Dendritic cell treated with granulocyte-macrophage colony-stimulating factor and Interleukin-4, amounts not matched to agents 40 ng/mL and 50 ng/mL, for 4 days (primary cell): Measurements from ENCODE around the gene TAOK3.

Source experiments
- H3K27ac Mint-ChIP-seq: one replicate; pipeline ENCODE4 v1.8.0; 2022; ENCODE audit warnings: mild to moderate bottlenecking, mixed read lengths
- H3K27me3 Mint-ChIP-seq: one replicate; pipeline ENCODE4 v1.8.0; 2022; ENCODE audit warnings: mild to moderate bottlenecking, mixed read lengths
- H3K36me3 Mint-ChIP-seq: one replicate; pipeline ENCODE4 v1.8.0; 2022; ENCODE audit warnings: low read depth, mixed read lengths
- H3K4me1 Mint-ChIP-seq: one replicate; pipeline ENCODE4 v1.8.0; 2022; ENCODE audit warnings: low read depth, mixed read lengths
- H3K4me3 Mint-ChIP-seq: one replicate; pipeline ENCODE4 v1.8.0; 2022; ENCODE audit warnings: mild to moderate bottlenecking, moderate library complexity, mixed read lengths
- H3K9me3 Mint-ChIP-seq: one replicate; pipeline ENCODE4 v1.8.0; 2022; ENCODE audit warnings: mixed read lengths
- intact Hi-C: fragments of 100-400 bp; cut with micrococcal nuclease; formaldehyde crosslinking; loops from one replicate; pipeline ENCODE4 v1.15.0; 2022

TAOK3 gene

DNA sequence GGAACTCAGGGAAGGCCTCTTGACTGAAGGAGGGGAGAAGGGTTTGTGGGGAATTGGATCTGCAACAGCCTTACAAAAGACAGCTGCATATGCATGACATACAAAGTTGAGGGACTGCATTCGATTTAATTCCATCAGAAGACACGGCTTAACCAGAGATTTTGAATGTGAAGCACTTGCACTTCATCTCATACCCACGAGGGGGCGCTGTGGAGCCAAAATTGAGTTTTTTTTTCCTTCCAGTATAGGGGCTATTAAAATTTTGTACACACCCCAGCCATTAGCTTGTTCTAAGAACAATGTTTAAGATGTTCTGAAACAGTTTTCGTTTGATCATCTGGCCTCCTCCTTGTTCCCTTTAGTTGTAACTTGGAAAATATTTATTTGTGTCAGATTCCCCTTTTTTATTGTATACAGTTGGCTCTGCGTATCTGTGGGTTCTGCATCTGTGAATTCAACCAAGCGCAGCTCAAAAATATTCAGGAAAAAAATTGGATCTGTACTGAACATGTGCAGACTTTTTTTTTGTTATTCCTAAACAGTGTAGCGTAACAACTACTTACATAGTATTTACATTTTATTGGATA is 5.3 kb upstream of the TAOK3 start:
- Mint-ChIP-seq H3K4me3 (peak overlapping the region; percentile 81), H3K27me3 (no peaks in the 10 kb centered on the region), H3K36me3 (peaks cover 45% of the 10 kb centered on the region), H3K4me1 (peaks cover 25% of the 10 kb centered on the region), H3K9me3 (no peaks in the 10 kb centered on the region), H3K27ac (no peak overlapping the region)
- intact Hi-C loops: loop anchor here (2.0 to 5.0 kb wide), 4 partner anchors 71 to 316 kb away; partner anchors contain the start of gene WSB2

DNA sequence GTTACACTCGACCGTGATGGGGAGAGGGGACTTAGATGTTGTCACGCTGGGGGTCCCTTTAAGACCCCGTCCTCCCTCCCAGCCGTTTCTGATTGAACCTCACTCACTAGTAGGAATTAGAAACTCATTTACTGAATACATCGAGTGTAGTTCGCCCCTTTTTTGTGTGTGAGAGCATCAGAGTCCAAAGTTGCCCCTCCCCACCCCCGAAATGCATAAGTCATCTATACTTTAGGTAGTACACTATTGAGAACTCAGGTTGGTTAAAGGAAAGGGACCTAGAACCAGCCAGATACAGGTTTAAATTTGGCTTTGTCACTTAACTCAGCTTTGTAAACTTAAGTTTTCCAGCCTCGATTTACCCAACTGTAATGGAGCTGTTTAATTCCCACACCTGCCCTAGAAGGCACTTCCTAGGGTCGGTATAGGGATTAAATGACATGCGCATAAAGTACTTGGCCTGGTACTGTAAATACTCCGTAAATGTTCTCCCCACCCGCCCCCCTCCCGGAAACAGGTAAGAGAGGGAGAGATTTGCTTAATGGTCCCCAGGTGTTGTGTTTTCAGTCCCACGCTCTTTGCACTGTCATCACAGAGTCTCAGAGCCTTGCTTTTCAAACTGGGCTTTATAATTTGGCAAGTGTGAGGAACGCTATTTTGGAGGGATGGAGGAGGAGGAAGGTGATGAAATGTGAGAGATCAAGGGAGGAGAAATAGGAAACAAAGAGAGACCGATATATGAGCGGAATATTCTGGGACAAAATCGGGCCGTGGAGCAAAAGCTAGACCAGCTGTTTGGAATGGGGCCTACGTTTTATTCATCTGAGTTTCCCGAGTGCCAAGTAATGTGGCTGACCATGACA is 4.5 kb upstream of the TAOK3 start:
- Mint-ChIP-seq H3K4me3 (peak overlapping the region; percentile 81), H3K27ac (peak overlapping the region; percentile 98), H3K36me3 (peaks cover 44% of the 10 kb centered on the region), H3K9me3 (no peaks in the 10 kb centered on the region), H3K27me3 (no peaks in the 10 kb centered on the region), H3K4me1 (peaks cover 26% of the 10 kb centered on the region)
- intact Hi-C loops: loop anchor here (2.0 to 5.0 kb wide), 4 partner anchors 70 to 315 kb away; partner anchors contain the start of gene WSB2

DNA sequence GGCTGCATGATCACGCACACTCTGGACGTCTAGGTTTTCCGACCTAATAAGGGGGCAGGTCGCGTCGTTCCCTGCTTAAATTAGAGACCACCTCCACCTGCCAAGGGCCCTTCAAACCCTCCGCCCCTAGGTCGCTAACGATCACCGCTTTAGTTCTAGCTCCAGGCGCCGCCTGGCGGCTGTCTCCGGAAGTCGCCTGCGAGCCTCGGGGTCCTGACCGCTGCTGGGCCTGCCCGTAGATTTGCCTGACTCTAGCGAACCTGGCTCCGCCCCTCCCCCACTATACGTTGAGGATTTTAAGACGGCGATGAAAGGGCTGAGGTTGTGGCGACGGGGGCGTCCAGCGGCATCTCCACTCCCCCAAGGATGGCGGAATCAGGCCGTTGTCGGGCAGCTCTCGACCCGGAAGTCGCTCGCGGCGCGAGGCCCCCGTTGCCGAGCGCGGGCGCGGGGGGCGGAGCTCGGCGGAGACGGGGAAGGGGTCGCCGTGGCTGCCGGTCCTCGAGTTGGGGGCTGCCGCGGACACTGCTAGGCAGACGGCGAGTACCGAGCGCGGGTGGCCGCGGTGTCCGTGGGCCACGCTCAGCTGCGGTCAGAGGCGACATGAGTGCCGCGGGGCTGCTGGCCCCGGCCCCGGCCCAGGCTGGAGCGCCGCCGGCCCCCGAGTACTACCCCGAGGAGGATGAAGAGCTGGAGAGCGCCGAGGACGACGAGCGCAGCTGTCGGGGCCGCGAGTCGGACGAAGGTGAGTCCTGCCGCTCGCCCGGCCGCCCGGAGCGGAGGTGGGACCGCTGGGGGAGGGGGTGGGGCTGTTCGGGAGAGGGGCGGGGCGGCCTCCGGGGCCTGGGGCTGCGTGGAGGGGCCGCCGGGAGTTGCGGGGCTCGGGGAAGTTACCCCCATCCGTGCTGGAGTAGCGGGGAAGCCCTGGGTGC is 3.6 kb upstream of the TAOK3 start, which contains the start of gene SUDS3:
Gene SUDS3 (plus strand): TSS at position 467 of the 932 bp plus-strand sequence. CDS start 137 bp downstream, at position 604.
- intact Hi-C loops: loop anchor here (1.0 to 5.0 kb wide), 5 partner anchors 69 to 314 kb away; partner anchors contain the start of gene WSB2
- no peaks in the 10 kb centered on the region for H3K27me3 Mint-ChIP-seq
- peak within 1 kb of the TSS; percentile 81 for H3K4me3 Mint-ChIP-seq
- peaks cover 44% of the 10 kb centered on the region for H3K36me3 Mint-ChIP-seq
- peaks cover 35% of the 10 kb centered on the region for H3K4me1 Mint-ChIP-seq
- no peaks in the 10 kb centered on the region for H3K9me3 Mint-ChIP-seq
- H3K27ac Mint-ChIP-seq: peak within 1 kb of the TSS; percentile 98

DNA sequence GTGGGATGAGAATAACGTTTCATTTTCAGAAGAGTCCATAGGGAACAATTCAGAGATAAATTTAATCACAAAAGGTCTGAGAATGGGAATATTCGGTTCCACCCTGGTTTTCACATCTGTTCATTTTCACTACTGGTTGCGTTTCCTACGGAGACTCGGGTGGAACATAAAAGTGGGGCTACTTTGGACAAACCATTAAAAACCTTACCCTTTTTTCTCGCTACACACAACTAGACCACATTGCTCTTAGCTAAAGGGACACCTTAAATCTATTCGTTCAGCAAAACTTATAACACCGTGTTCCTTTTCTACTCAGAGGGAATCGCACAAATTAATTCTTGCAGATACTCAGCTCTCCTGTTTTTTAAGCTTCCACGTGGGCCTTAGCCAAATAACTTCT is 2.6 kb upstream of the TAOK3 start:
- no peaks in the 10 kb centered on the region for H3K27me3 Mint-ChIP-seq
- intact Hi-C loops: loop anchor here (5.0 kb wide), 3 partner anchors 68 to 313 kb away; partner anchors contain the start of gene WSB2
- H3K27ac Mint-ChIP-seq: no peak overlapping the region
- H3K4me1 Mint-ChIP-seq: peaks cover 45% of the 10 kb centered on the region
- peaks cover 38% of the 10 kb centered on the region for H3K36me3 Mint-ChIP-seq
- no peak overlapping the region for H3K4me3 Mint-ChIP-seq
- H3K9me3 Mint-ChIP-seq: no peaks in the 10 kb centered on the region

DNA sequence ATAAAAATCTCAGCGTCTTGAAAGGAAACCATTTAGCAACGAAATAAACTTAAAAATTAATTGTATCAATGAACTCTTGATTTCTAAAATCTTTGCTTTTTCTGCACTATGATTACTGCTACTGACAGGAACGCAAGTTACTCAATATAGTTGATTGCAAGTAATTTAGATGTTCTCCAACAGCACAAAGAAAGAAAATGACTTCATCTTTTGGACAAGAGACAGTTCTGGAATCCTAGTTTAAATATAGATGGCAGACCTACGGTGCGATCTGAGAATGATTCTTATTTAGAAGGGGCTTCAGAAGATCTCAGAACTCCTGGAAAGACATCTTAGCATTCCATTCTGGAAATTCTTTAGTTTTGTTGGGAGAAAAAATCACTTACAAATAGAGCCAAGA is 2.2 kb upstream of the TAOK3 start:
- Mint-ChIP-seq H3K4me3 (no peak overlapping the region), H3K4me1 (peaks cover 49% of the 10 kb centered on the region), H3K36me3 (peaks cover 34% of the 10 kb centered on the region), H3K27me3 (no peaks in the 10 kb centered on the region), H3K9me3 (no peaks in the 10 kb centered on the region), H3K27ac (no peak overlapping the region)
- intact Hi-C loops: loop anchor here (5.0 kb wide), 3 partner anchors 68 to 313 kb away; partner anchors contain the start of gene WSB2

DNA sequence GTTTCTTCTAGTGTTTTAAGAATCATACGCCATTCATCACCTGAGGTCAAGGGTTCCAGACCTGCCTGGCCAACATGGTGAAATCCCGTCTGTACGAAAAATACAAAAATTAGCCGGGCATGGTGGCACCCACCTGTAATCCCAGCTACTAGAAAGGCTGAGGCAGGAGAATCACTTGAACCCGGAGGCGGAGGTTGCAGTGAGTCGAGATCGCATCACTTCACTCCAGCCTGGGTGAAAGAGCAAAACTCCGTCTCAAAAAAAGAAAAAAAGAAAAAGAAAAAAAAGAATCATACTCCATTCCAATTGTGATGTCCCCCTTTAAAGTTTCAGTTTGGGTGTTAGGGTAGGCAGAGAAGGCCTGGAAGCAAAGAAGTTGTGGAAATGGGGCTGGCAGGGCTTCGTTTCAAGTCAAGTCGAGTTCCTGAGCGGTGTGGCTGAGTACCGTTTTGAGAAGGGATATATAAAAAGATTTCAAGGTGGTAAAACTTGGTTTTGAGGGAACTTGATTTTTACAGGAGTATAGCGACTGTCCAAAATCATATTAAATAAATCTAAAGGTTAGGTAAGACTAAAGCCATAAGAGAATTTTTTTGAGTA is 1.5 kb upstream of the TAOK3 start:
- Mint-ChIP-seq H3K27ac (peak overlapping the region; percentile 98), H3K9me3 (no peaks in the 10 kb centered on the region), H3K4me1 (peaks cover 52% of the 10 kb centered on the region), H3K36me3 (peaks cover 32% of the 10 kb centered on the region), H3K4me3 (no peak overlapping the region), H3K27me3 (no peaks in the 10 kb centered on the region)
- intact Hi-C loops: no loop called here

DNA sequence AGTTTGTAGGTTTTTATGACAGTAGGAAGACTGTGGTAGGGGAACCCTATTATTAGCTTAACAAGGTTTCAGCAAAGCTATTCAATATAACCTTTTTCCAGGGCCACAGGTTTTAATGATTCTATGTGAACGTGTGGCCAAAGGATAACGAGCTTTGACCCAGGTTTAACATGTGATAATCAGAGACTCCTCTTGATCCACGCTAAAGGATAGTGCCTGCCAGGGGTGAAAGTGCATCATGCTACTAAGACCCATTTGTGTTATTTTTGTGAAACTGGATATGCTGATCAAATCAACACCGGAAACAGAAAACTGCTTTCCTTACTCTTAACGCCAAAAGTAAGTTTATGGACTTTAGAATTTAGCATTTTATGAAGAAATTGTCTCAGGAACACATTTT is 909 bp upstream of the TAOK3 start:
- Mint-ChIP-seq H3K27me3 (no peaks in the 10 kb centered on the region), H3K4me3 (peak overlapping the region; percentile 100), H3K36me3 (peaks cover 32% of the 10 kb centered on the region), H3K4me1 (peaks cover 52% of the 10 kb centered on the region), H3K27ac (peak overlapping the region; percentile 98), H3K9me3 (no peaks in the 10 kb centered on the region)
- intact Hi-C loops: loop anchor here (1.0 kb wide), 1 partner anchor 16 kb away; no protein-coding TSS in a partner anchor

DNA sequence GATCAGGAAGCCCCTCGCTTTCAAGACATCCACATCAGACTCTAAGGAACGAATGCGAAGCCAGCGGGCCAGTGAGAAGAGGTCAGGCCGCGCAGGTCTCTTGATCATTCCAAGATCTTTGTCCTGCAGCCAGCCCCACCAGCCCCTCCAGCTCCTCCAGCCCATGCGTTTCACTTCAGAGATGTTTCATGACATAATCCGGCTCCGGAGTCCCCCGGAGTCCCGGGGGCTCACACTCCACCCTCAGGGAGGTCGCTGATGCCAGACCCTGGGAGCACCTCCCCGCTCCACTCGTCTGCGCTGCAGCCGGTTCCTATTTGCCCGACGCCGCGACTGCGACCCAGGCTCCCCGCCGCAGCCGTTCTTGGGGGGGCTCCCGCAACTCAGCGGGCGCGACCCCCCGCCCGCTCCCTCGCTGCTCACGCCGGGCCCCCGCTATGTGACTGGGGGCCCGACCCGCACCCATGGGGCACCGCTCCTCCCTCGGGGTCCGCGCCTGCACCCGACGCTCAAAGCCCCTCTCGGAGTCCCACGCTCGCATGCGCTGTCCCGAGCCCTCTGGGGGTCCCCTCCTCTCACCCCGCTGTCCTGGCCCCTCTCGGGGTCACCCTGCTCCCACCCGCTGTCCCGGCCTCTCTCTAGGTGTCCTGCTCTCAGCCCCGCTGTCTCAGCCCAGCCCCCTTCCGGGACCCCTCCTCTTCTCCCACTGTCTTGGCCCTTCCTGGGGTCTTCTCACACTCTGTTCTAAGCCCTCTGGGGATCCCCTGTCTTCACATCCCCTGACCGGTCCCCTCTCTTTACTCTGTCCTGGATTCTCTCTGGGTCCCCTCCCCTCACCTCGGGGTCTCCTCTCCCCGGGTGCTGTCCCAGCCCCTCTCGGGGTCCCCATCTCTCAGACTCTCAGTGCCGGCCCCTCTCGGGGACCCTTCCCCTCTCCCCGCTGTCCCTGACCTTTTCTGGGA is 1.1 kb downstream of the TAOK3 start:
- H3K36me3 Mint-ChIP-seq: peaks cover 26% of the 10 kb centered on the region
- intact Hi-C loops: no loop called here
- H3K27me3 Mint-ChIP-seq: no peaks in the 10 kb centered on the region
- no peaks in the 10 kb centered on the region for H3K9me3 Mint-ChIP-seq
- H3K4me1 Mint-ChIP-seq: peaks cover 41% of the 10 kb centered on the region
- peak overlapping the region; percentile 100 for H3K4me3 Mint-ChIP-seq
- H3K27ac Mint-ChIP-seq: peak overlapping the region; percentile 98

DNA sequence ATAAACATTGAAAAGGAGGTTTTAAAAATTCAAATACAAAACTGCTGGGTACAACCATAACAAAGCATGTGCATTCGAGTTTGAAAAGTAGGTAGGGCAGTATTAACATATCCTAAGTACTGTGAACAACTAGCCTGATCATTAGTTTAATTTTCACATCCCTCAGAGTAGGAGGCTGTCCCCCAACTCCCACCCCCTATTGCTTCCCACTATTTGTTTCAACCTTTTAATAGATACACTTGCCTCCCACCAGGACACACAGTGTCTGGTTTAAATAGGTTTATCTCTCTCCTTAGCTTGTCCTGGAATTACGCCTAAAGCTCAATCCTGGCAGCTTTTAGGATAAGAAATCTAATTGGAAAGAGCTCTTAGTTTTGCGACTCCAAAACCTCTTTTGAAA is 2.1 kb downstream of the TAOK3 start:
- Mint-ChIP-seq H3K36me3 (peaks cover 18% of the 10 kb centered on the region), H3K9me3 (no peaks in the 10 kb centered on the region), H3K4me1 (peaks cover 35% of the 10 kb centered on the region), H3K27ac (peak overlapping the region; percentile 98), H3K27me3 (no peaks in the 10 kb centered on the region), H3K4me3 (peak overlapping the region; percentile 100)
- intact Hi-C loops: no loop called here

DNA sequence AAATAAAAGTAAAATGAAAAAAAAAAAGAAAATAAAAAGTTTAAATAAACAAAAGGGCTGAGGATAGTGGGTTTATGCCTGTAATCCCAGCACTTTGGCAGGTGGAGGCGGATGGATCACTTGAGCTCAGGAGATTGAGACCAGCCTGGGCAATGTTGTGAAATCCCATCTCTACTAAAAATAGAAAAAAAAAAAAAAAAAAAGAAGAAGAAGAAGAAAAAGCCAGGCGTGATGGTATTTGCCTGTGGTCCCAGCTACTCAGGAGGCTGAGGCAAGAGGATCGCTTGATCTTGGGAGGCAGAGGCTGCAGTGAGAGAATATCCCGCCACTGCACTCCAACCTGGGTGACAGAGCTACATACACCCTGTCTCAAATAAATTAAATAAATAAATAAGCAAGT is 3.9 kb downstream of the TAOK3 start:
- Mint-ChIP-seq H3K27me3 (no peaks in the 10 kb centered on the region), H3K9me3 (no peaks in the 10 kb centered on the region), H3K36me3 (peaks cover 21% of the 10 kb centered on the region), H3K27ac (no peak overlapping the region), H3K4me3 (no peak overlapping the region), H3K4me1 (peaks cover 43% of the 10 kb centered on the region)
- intact Hi-C loops: loop anchor here (5.0 kb wide), 1 partner anchor 42 kb away; no protein-coding TSS in a partner anchor

DNA sequence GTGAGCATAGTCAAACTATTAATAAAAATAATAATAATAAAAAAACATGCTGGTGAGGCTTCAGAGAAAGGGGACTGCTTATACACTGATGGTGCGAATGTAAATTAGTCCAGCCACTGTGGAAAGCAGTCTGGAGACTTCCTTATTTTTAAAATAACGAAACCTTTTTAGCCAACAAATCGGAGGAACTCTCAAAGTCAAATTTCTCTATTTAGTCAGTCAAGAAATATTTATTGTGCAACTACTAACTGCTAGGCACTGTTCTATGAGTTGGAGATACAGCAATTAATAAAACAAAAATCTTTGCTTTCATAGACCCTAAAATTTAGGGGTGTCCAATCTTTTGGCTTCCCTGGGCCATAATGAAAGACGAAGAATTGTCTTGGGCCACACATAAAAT is 10.8 kb downstream of the TAOK3 start:
- Mint-ChIP-seq H3K4me3 (no peak overlapping the region), H3K27ac (peak overlapping the region; percentile 59), H3K9me3 (no peaks in the 10 kb centered on the region), H3K36me3 (peaks cover 9% of the 10 kb centered on the region), H3K4me1 (peaks cover 53% of the 10 kb centered on the region), H3K27me3 (no peaks in the 10 kb centered on the region)
- intact Hi-C loops: no loop called here

DNA sequence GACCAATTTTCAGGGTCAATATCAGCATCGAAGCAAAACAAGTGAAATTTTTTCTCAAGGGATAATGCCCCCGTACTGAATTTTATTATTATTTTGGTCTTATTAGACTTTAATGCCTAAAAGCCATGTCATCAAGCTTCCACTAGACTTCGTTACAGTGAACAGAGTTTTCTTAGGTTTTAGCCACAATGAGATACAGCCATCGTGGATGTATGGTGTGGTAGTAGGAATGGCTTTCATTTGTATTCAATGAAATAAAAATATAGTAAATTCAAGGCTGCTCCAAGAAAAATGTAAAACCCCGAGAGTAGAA is 11.7 kb downstream of the TAOK3 start:
- no peaks in the 10 kb centered on the region for H3K27me3 Mint-ChIP-seq
- H3K9me3 Mint-ChIP-seq: no peaks in the 10 kb centered on the region
- no peak overlapping the region for H3K4me3 Mint-ChIP-seq
- peaks cover 61% of the 10 kb centered on the region for H3K4me1 Mint-ChIP-seq
- peaks cover 9% of the 10 kb centered on the region for H3K36me3 Mint-ChIP-seq
- intact Hi-C loops: no loop called here
- H3K27ac Mint-ChIP-seq: peak overlapping the region; percentile 58
